Liver (tissue), 3 donors: ENCODE measurements around the gene ACTL9.
"Not testable (repeated sequence)": the region's sequence is repeated elsewhere in the genome, so short reads cannot be mapped to it uniquely, and the experiment has no call there.

Experiments used
- ATF3 ChIP-seq: IDR thresholded peaks from 2 replicates; pipeline ENCODE4 v1.6.1; 2016; ENCODE audit warnings: antibody characterized with exemption
- CTCF ChIP-seq: fragments of 150-350 bp; IDR thresholded peaks from 2 replicates; pipeline ENCODE4 v1.5.1; 2017; ENCODE audit warnings: improper control_type of control experiment, low read depth, low read length; ENCODE audit not compliant: missing input control
- EGR1 ChIP-seq, 2 donors: IDR thresholded peaks; 2 replicates each; pipeline ENCODE4 v1.6.1; 2016 to 2018; ENCODE audit warnings: antibody characterized with exemption in 2 of 2, low read depth in 2 of 2
- GABPA ChIP-seq, 2 donors: IDR thresholded peaks in 1 of 2; conservative IDR thresholded peaks in 1 of 2; 2 replicates each; pipeline ENCODE4 v1.6.1; 2016; ENCODE audit warnings: antibody characterized with exemption in 2 of 2, mild to moderate bottlenecking in 1 of 2, moderate library complexity in 1 of 2
- JUND ChIP-seq, 2 donors: IDR thresholded peaks; 2 replicates each; pipeline ENCODE4 v1.6.1; 2016; ENCODE audit warnings: antibody characterized with exemption in 2 of 2
- MAX ChIP-seq: IDR thresholded peaks from 2 replicates; pipeline ENCODE4 v1.6.1; 2016; ENCODE audit warnings: antibody characterized with exemption
- RXRA ChIP-seq, 2 donors: IDR thresholded peaks; 2 replicates each; pipeline ENCODE4 v1.6.1; 2017 to 2018; ENCODE audit warnings: antibody characterized with exemption in 2 of 2, mild to moderate bottlenecking in 1 of 2
- SP1 ChIP-seq: IDR thresholded peaks from 2 replicates; pipeline ENCODE4 v1.6.1; 2018; ENCODE audit warnings: antibody characterized with exemption, mild to moderate bottlenecking
- TAF1 ChIP-seq: conservative IDR thresholded peaks from 2 replicates; pipeline ENCODE4 v1.6.1; 2016; ENCODE audit warnings: antibody characterized with exemption, mild to moderate bottlenecking
- YY1 ChIP-seq: IDR thresholded peaks from 2 replicates; pipeline ENCODE4 v1.6.1; 2016; ENCODE audit warnings: antibody characterized with exemption, mild to moderate bottlenecking
- TF ChIP-seq, protein P1 (sequence below): IDR thresholded peaks from 2 replicates; pipeline ENCODE4 v1.6.1; 2016; ENCODE audit warnings: antibody characterized with exemption, mild to moderate bottlenecking
- TF ChIP-seq, protein P2 (sequence below): IDR thresholded peaks from 2 replicates; pipeline ENCODE4 v1.6.1; 2016; ENCODE audit warnings: antibody characterized with exemption
- donor health status: healthy.
- donor health status: healthy.

DNA sequence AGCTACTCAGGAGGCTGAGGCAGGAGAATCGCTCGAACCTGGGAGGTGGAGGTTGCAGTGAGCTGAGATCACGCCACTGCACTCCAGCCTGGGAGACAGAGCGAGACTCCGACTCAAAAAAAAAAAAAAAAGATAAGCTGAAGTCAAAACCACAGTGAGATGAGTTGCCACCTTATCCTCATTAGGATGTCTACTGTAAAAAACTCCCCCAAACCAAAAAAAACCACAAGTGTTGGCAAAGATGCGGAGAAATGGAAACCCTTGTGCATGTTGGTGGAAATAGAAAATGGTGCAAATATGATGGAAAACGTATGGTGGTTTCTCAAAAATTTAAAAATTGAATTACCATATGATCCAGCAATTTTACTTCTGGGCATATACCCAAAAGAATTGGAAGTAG, 11.7 kb upstream of the ACTL9 start:
- not testable (repeated sequence) for TF ChIP-seq ATF3; CTCF; EGR1 (IDR thresholded peaks at IDR 0.05; ENCODE audit: low read depth in 2 of 2); TAF1; JUND (IDR thresholded peaks at IDR 0.05); MAX; GABPA (IDR thresholded peaks at IDR 0.05 in 1 of 2, conservative IDR thresholded peaks at IDR 0.05 in 1 of 2); RXRA (IDR thresholded peaks at IDR 0.05); SP1; YY1
- TF ChIP-seq, protein P1, sequence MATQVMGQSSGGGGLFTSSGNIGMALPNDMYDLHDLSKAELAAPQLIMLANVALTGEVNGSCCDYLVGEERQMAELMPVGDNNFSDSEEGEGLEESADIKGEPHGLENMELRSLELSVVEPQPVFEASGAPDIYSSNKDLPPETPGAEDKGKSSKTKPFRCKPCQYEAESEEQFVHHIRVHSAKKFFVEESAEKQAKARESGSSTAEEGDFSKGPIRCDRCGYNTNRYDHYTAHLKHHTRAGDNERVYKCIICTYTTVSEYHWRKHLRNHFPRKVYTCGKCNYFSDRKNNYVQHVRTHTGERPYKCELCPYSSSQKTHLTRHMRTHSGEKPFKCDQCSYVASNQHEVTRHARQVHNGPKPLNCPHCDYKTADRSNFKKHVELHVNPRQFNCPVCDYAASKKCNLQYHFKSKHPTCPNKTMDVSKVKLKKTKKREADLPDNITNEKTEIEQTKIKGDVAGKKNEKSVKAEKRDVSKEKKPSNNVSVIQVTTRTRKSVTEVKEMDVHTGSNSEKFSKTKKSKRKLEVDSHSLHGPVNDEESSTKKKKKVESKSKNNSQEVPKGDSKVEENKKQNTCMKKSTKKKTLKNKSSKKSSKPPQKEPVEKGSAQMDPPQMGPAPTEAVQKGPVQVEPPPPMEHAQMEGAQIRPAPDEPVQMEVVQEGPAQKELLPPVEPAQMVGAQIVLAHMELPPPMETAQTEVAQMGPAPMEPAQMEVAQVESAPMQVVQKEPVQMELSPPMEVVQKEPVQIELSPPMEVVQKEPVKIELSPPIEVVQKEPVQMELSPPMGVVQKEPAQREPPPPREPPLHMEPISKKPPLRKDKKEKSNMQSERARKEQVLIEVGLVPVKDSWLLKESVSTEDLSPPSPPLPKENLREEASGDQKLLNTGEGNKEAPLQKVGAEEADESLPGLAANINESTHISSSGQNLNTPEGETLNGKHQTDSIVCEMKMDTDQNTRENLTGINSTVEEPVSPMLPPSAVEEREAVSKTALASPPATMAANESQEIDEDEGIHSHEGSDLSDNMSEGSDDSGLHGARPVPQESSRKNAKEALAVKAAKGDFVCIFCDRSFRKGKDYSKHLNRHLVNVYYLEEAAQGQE: not testable (repeated sequence)
- TF ChIP-seq, protein P2, sequence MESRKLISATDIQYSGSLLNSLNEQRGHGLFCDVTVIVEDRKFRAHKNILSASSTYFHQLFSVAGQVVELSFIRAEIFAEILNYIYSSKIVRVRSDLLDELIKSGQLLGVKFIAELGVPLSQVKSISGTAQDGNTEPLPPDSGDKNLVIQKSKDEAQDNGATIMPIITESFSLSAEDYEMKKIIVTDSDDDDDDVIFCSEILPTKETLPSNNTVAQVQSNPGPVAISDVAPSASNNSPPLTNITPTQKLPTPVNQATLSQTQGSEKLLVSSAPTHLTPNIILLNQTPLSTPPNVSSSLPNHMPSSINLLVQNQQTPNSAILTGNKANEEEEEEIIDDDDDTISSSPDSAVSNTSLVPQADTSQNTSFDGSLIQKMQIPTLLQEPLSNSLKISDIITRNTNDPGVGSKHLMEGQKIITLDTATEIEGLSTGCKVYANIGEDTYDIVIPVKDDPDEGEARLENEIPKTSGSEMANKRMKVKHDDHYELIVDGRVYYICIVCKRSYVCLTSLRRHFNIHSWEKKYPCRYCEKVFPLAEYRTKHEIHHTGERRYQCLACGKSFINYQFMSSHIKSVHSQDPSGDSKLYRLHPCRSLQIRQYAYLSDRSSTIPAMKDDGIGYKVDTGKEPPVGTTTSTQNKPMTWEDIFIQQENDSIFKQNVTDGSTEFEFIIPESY: not testable (repeated sequence)
